CMK (cell line): Measurements from ENCODE around the gene PI4K2A.

Experiments
- DNase-seq: peaks from one replicate; pipeline ENCODE4 v3.0.0-alpha.2; 2010; ENCODE audit warnings: low read depth

Gene PI4K2A

GRCh38 chr10:97707134-97707861, 66.8 kb downstream of the PI4K2A start:
- no peak for DNase-seq

GRCh38 chr10:97708167-97708566, 67.7 kb downstream of the PI4K2A start:
- DNase-seq, result no peak

GRCh38 chr10:97708976-97709946, 68.8 kb downstream of the PI4K2A start:
- DNase-seq, result no peak

- DNase-seq, result no peak
Observed at GRCh38 chr10:97711640-97712572, 71.4 kb downstream of the PI4K2A start.

GRCh38 chr10:97713339-97713825, 72.9 kb downstream of the PI4K2A start, which contains the start of gene MARVELD1:
MARVELD1 (plus strand) TSS chr10:97713730; CDS start chr10:97713877, 147 bp downstream.
- DNase-seq, result peak; percentile 86

GRCh38 chr10:97713826-97714400, 73.4 kb downstream of the PI4K2A start:
- no peak for DNase-seq

GRCh38 chr10:97714401-97715258, 74.2 kb downstream of the PI4K2A start:
- peak; percentile 76 for DNase-seq

GRCh38 chr10:97715259-97715874, 74.9 kb downstream of the PI4K2A start:
- no peak for DNase-seq

GRCh38 chr10:97717627-97718026, 77.2 kb downstream of the PI4K2A start:
- DNase-seq, result no peak

GRCh38 chr10:97718178-97718577, 77.7 kb downstream of the PI4K2A start:
- DNase-seq, result no peak

GRCh38 chr10:97718659-97719142, 78.2 kb downstream of the PI4K2A start:
- no peak for DNase-seq

GRCh38 chr10:97719602-97720001, 79.1 kb downstream of the PI4K2A start:
- no peak for DNase-seq

GRCh38 chr10:97721871-97722780, 81.7 kb downstream of the PI4K2A start:
- DNase-seq, result no peak

- no peak for DNase-seq
Observed at GRCh38 chr10:97723001-97723400, 82.5 kb downstream of the PI4K2A start.

- DNase-seq, result no peak
Observed at GRCh38 chr10:97724341-97724941, 84.0 kb downstream of the PI4K2A start.
